NOMO-1 (cell line): Measurements from ENCODE around the gene IRF6.
"Not testable (repeated sequence)": the region's sequence is repeated elsewhere in the genome, so short reads cannot be mapped to it uniquely, and the experiment has no call there.

ENCODE experiments used
- DNase-seq, 2 experiments: peaks; one replicate each; lab custom pipeline; 2025; ENCODE audit not compliant: unreplicated experiment in 2 of 2; lab: John Stamatoyannopoulos, UW

IRF6 gene

GRCh38 chr1:209823143-209824041 is 17.4 kb upstream of the IRF6 start:
- DNase-seq = peak; percentile 54 to 61

- no peak for DNase-seq
Measured at GRCh38 chr1:209822706-209823105, 16.8 kb upstream of the IRF6 start.

- DNase-seq = no peak
Measured at GRCh38 chr1:209820986-209821385, 15.0 kb upstream of the IRF6 start.

- no peak for DNase-seq
Measured at GRCh38 chr1:209819058-209819457, 13.1 kb upstream of the IRF6 start.

- DNase-seq = no peak
Measured at GRCh38 chr1:209817691-209818090, 11.7 kb upstream of the IRF6 start.

- no peak for DNase-seq
Measured at GRCh38 chr1:209816923-209817322, 11.0 kb upstream of the IRF6 start.

GRCh38 chr1:209815931-209816341 is 10.0 kb upstream of the IRF6 start:
- no peak for DNase-seq

- no peak for DNase-seq
Measured at GRCh38 chr1:209815490-209815889, 9.5 kb upstream of the IRF6 start.

- no peak for DNase-seq
Measured at GRCh38 chr1:209813902-209814301, 8.0 kb upstream of the IRF6 start.

- no peak for DNase-seq
Measured at GRCh38 chr1:209810783-209811182, 4.8 kb upstream of the IRF6 start.

GRCh38 chr1:209809611-209810010 is 3.7 kb upstream of the IRF6 start:
- DNase-seq = no peak

GRCh38 chr1:209808059-209808581 is 2.2 kb upstream of the IRF6 start:
- no peak for DNase-seq

GRCh38 chr1:209807509-209807908 is 1.6 kb upstream of the IRF6 start:
- DNase-seq = no peak

GRCh38 chr1:209805341-209805781 is 581 bp downstream of the IRF6 start:
- no peak for DNase-seq

GRCh38 chr1:209803568-209803967 is 2.4 kb downstream of the IRF6 start:
- no peak for DNase-seq

- no peak for DNase-seq
Measured at GRCh38 chr1:209802780-209803152, 3.2 kb downstream of the IRF6 start.

GRCh38 chr1:209802117-209802779 is 3.7 kb downstream of the IRF6 start:
- no peak for DNase-seq

- no peak for DNase-seq
Measured at GRCh38 chr1:209800984-209801834, 4.7 kb downstream of the IRF6 start.

- DNase-seq = peak; percentile 7 to 31
Measured at GRCh38 chr1:209797978-209798639, 7.8 kb downstream of the IRF6 start.

GRCh38 chr1:209793711-209794110 is 12.2 kb downstream of the IRF6 start:
- not testable (repeated sequence) for DNase-seq
